HG03064 (cell line): Measurements from ENCODE around the gene GRIK4.

Experiments used
- ATAC-seq: cut with Tn5 transposase; IDR thresholded peaks from one replicate; pipeline ENCODE4 v1.9.1; 2021; ENCODE audit warnings: low read depth; ENCODE audit not compliant: unreplicated experiment

The GRIK4 gene

GRCh38 chr11:120795185-120795584 lies 283.6 kb downstream of the GRIK4 start:
- no peak for ATAC-seq

GRCh38 chr11:120797143-120797542 lies 285.6 kb downstream of the GRIK4 start:
- ATAC-seq = no peak

DNA sequence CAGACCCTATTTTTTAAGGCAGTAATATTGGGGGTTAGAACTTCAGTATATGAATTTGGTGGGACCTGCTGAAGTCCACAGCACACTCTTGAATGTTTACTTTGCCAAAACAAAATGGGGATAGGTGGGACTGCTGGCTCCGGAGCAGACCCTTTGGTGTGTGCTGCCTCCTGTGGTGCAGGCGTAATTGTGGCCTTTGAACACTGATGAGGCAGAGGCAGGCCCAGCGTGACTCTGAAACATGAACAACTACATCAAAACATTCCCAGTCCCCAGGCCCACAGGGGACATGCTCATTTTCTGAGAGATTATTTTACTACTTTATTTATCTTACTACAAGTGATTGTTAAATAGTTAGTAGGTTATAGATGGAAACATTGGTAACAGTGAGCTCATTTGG lies 287.3 kb downstream of the GRIK4 start:
- ATAC-seq = no peak

- no peak for ATAC-seq
These were observed 288.7 kb downstream of the GRIK4 start for GRCh38 chr11:120800206-120800605.

DNA sequence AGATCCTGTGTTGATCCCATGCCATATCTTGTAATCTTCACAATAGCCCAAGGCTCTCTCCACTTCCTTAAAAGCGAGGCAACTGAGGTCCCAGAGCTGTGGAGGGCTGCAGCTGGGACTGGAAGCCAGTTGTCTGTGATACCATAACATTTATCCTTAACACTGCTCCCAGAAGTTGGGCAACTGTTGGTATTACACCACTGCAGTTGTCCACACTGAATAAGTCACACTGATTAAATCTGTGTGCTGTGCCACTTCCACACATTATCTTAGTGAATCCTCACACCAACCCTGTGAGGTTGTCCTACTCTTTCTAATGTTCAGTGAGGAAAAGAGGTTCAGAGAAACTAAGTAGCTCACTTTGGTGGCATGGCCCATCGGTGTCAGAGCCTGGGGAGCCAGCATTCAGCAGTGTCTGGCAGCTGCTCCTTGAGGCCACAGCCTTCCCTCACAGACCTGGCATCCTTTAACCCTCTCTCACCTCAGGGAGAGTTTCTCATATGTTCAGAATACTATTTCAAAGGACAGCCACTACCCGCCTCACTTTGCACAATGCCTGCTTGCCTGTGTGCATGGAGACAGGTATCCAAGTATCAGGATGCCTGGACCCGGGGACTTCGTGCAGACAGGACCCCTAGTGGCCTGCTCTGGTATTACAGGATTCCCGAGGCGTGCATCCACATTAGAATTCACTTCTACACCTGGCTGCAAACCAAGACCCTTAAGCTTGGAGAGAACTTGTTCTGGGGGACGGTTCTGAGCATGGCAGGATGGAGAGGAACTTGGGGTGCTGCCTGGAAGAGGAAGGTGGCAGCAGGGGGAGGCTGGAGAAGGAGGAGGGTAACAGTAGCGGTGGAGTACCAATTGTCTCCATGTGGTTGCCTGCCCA lies 290.5 kb downstream of the GRIK4 start:
- ATAC-seq = no peak

DNA sequence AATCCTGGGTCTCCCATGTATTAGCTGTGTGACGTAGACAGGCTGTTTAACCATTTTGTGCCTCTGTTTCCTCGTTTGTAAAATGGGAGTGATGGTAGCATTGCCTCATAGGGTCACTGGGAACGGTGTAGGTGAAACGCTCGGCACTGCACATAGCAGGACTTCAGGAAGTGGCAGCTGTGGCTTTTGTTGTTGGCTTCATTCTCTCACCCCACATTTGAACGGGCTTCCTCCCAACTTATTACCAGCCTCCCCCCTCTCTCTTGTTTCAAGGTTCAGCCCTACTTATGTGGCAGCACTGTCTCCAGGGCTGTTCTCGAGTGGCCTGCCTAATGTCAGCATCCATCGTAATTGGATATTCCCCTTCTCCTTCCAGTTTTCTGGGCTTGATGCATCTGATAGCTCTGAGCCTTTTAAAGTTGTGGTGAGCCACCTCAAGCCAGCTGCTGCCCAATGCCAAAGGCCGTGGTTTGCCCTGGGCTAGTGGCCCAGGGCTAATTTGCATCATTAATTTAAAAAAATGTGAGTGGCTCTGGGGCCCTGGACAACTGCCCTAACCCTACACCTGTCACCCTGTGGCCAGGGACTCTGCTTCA lies 294.5 kb downstream of the GRIK4 start:
- ATAC-seq = no peak

DNA sequence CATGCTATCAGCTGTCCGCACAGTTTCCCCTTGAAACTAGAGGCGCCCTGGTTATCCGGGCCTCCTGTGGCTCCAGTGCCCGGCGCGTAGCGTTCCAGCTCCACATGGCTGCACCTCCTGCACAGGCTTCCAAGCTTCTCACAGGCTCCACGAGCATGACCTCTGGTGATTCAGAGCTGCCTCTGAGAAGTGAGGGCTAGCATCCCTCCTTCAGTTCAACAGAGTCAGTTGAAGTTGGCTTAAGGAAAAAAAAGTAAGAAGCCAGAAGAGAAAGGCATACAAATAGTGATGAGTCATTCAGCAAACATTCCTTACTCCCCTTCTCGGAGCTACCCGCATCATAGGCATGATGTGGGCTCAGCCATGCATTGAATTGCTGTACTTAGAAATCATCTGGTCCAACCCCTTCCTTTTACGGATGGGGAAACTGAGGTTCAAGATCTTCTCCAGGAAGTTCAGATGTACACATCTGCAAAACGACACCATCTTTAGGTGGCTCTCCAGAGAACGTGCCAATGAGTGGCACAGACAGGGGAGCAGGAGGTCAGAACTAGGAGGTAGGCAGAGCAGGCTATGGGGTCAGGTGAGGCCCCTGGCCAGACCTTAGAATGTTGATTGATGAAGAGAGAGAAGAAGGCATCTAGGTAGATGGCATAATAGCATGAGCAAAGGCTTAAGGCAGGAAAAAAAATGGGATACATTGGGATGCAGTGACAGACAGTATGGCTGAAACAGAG lies 296.0 kb downstream of the GRIK4 start:
- no peak for ATAC-seq

- no peak for ATAC-seq
These were observed 297.1 kb downstream of the GRIK4 start for GRCh38 chr11:120808616-120809050.

- no peak for ATAC-seq
These were observed 298.7 kb downstream of the GRIK4 start for GRCh38 chr11:120810251-120810650.

- no peak for ATAC-seq
These were observed 299.7 kb downstream of the GRIK4 start for GRCh38 chr11:120811199-120811598.

DNA sequence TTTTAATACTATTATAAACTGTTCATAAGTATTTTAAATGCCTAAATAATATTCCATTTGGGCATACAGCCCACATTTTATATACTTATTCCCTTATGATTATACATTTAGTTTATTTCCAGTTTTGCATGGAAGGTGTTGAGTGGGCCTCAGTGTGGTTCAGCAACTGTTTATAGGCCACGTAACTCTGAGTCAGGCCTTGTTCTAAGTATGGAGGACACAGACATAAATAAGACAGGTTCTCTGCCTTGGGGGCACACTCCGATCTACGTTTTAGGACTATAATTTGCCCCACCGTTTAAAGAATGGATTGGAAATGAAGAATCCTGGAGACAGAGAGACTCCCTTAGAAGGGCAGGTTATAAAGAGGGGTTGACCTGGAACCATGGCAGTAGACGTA lies 300.2 kb downstream of the GRIK4 start:
- ATAC-seq = no peak

DNA sequence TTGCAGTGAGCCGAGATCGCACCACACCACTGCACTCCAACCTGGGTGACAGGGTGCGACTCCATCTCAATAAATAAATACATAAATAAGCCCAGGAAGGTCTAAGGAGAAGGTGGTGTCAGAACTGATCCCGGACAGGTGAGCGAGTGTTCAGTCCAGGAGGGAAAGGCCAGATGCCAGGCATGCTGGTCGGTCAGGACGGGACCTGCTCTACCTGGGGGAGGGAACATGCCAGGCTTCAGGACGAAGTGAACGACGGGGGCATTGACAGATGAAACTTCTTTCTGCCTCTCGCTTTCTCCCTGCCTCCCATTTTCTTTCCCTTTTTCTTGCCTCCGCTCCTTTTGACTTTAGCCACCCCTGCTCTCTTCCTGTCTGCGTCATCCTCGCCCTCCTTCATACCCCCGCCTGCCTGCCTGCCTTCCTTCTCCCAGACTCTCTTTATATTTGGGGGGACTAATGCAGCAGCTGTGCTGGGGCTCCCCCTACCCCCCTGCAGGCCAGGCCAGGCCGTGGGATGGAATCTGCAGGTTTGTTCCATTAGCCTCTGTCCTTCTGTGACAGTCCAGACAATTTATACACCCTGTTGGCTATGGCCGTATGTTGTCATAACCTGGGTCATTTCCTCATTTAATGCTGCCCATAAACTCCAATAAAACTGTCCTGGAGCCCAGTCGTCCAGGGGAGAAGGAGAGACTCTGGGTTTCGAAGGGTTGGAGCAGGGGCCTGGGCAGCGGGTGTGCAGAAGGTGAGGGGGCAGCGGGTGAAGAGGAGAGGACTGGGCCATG lies 303.2 kb downstream of the GRIK4 start:
- no peak for ATAC-seq

GRCh38 chr11:120815319-120816100 lies 304.0 kb downstream of the GRIK4 start:
- no peak for ATAC-seq

GRCh38 chr11:120816176-120816575 lies 304.6 kb downstream of the GRIK4 start:
- no peak for ATAC-seq

GRCh38 chr11:120816711-120817110 lies 305.2 kb downstream of the GRIK4 start:
- no peak for ATAC-seq

- ATAC-seq = no peak
These were observed 305.6 kb downstream of the GRIK4 start for GRCh38 chr11:120817158-120817557.

- no peak for ATAC-seq
These were observed 306.5 kb downstream of the GRIK4 start for GRCh38 chr11:120818097-120818496.

- no peak for ATAC-seq
These were observed 307.5 kb downstream of the GRIK4 start for GRCh38 chr11:120819003-120819402.

DNA sequence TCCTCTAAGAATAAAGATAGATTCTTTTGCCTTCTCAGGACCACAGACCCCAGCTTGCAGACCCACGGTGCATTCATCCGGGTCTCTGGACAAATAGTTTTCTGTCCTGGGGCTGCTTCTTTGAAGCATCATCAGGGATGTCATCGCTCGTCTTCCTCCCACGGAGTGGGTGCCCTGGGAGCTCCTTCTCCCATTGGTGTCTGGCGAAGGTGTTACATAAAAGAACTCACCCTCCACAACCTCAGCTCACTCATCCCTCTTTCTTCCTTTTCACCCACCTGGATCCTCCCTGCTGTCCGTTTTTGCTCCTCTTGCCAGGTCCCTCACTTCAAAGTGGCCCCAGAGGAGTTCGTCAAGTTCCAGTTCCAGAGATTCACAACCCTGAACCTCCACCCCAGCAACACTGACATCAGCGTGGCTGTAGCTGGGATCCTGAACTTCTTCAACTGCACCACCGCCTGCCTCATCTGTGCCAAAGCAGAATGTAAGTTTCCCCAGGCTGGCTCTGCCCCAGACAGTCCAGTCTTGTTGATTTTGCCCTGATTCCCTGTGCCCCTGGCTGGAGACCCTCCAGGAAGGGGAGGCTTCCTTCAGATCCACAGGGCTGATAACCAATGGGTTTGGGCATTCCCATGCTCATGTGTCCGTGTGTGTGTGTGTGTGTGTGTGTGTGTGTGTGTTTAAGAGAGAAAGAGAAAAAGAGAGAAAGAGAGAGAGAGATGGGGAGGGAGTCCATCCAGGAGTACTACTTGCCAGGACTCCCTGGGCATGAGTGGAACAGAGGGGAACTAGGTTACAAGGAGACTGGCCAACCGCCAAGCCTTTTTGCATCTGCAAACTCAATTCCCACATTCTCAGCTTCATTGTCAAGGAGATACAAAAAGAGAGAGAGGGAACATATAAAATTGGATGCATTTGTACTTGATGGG lies 308.2 kb downstream of the GRIK4 start:
- ATAC-seq = no peak
